Uterus (tissue), 2 donors: ENCODE data around the gene CREM.

Experiments used
- POLR2A ChIP-seq, 2 donors: fragments of 450-650 bp; IDR thresholded peaks; one replicate each; pipeline ENCODE4 v1.6.1; 2016; ENCODE audit warnings: antibody characterized with exemption in 2 of 2, mild to moderate bottlenecking in 1 of 2, moderate library complexity in 1 of 2
- TF ChIP-seq, protein P1 (sequence below), 4 experiments: fragments of 200-600 bp in 2 of 4; fragments of 450-650 bp in 2 of 4; sonication (generic) in 2 of 4; IDR thresholded peaks; one replicate each; pipeline ENCODE4 v1.5.1; 2016 to 2019; ENCODE audit warnings: antibody characterized with exemption in 4 of 4, mild to moderate bottlenecking in 2 of 4, moderate library complexity in 1 of 4

GRCh38 chr10:35217455-35217854, 90.8 kb downstream of the CREM start:
- TF ChIP-seq, protein P1, sequence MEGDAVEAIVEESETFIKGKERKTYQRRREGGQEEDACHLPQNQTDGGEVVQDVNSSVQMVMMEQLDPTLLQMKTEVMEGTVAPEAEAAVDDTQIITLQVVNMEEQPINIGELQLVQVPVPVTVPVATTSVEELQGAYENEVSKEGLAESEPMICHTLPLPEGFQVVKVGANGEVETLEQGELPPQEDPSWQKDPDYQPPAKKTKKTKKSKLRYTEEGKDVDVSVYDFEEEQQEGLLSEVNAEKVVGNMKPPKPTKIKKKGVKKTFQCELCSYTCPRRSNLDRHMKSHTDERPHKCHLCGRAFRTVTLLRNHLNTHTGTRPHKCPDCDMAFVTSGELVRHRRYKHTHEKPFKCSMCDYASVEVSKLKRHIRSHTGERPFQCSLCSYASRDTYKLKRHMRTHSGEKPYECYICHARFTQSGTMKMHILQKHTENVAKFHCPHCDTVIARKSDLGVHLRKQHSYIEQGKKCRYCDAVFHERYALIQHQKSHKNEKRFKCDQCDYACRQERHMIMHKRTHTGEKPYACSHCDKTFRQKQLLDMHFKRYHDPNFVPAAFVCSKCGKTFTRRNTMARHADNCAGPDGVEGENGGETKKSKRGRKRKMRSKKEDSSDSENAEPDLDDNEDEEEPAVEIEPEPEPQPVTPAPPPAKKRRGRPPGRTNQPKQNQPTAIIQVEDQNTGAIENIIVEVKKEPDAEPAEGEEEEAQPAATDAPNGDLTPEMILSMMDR (IDR thresholded peaks at IDR 0.05) = no peak
- TF ChIP-seq POLR2A (IDR thresholded peaks at IDR 0.05) = no peak
